HepG2 (cell line): Measurements from ENCODE around the gene LTA4H. TPM values are rescaled to one million over a fixed set of nuclear protein-coding genes. Genes with fewer than 3 reads are reported as not detected.
A peak's percentile ranks its signal among the peaks of the same experiment; 100 is the strongest.

Experiments used
- ATAC-seq: fragments of 200-7000 bp; cut with Tn5 transposase; 3 replicates; pipeline ENCODE4 v1.9.1; 2020; ENCODE audit warnings: mild to moderate bottlenecking, moderate library complexity
- BruUV-seq: library from RNA; stranded (reverse); fragments of 400-500 nt; replicated peaks from 2 replicates; lab custom pipeline; 2021; lab: Mats Ljungman, UMichigan
- CTCF ChIA-PET: fragments of 300-600 bp; formaldehyde crosslinking; extraction: SDS; loops from one replicate; lab custom pipeline; 2021; ENCODE audit warnings: low total read pairs, inconsistent platforms, low intra/inter-chr PET ratio; lab: Yijun Ruan, JAX
- POLR2A ChIA-PET: fragments of 350-600 bp; sonication (Branson Sonifier 250); formaldehyde crosslinking; loops from one replicate; lab custom pipeline; 2020; ENCODE audit warnings: antibody characterized with exemption, inconsistent platforms; lab: Yijun Ruan, JAX
- DNase-seq: peaks from one replicate; pipeline ENCODE4 v3.0.0-alpha.2; 2015; ENCODE audit warnings: low spot score
- FAIRE-seq: peaks from 3 replicates; lab custom pipeline; 2011; peaks lifted over from hg19 to GRCh38; lab: Jason Lieb, UNC
- H2AFZ ChIP-seq: one replicate; pipeline ENCODE4 v1.6.1; 2011; ENCODE audit warnings: low read length, inconsistent platforms
- H3K27ac ChIP-seq: fragments of 300-600 bp; 3 replicates; pipeline ENCODE4 v1.8.0; 2011; ENCODE audit warnings: mixed run types, mild to moderate bottlenecking, mixed read lengths, low read length, inconsistent platforms; ENCODE audit not compliant: insufficient read depth; ENCODE audit errors: extremely low read length
- H3K27me3 ChIP-seq, 2 experiments: fragments of 200-600 bp in 1 of 2; 2 replicates in 1 of 2; 3 replicates in 1 of 2; pipeline versions ENCODE4 v1.6.0 to v1.8.0; 2011; ENCODE audit warnings: low read length in 2 of 2, mild to moderate bottlenecking in 2 of 2, moderate library complexity in 2 of 2, inconsistent platforms in 1 of 2; ENCODE audit not compliant: insufficient read depth in 2 of 2, control insufficient read depth in 1 of 2
- H3K36me3 ChIP-seq, 2 experiments: fragments of 200-600 bp in 1 of 2; replicated peaks in 1 of 2; 2 replicates in 1 of 2; 3 replicates in 1 of 2; pipeline versions ENCODE4 v1.5.1 to v1.8.0; 2011; ENCODE audit warnings: low read length in 2 of 2, inconsistent platforms in 1 of 2; ENCODE audit not compliant: insufficient read depth in 2 of 2, control insufficient read depth in 1 of 2
- H3K4me1 ChIP-seq: 2 replicates; pipeline ENCODE4 v1.5.1; 2012; ENCODE audit warnings: low read length, inconsistent platforms; ENCODE audit not compliant: insufficient read depth
- H3K4me2 ChIP-seq: 2 replicates; pipeline ENCODE4 v1.6.0; 2011; ENCODE audit warnings: low read depth, low read length, inconsistent platforms
- H3K4me3 ChIP-seq, 3 experiments: fragments of 200-600 bp in 1 of 3; sonication (generic), shearing (Covaris generic) in 1 of 3; replicated peaks in 1 of 3; 2 replicates each; pipeline ENCODE4 v1.5.1; 2011 to 2016; ENCODE audit warnings: low read length in 3 of 3, inconsistent platforms in 2 of 3, low read depth in 2 of 3, mild to moderate bottlenecking in 2 of 3, control low read depth in 1 of 3, mixed read lengths in 1 of 3; ENCODE audit not compliant: insufficient read depth in 1 of 3
- H3K79me2 ChIP-seq: one replicate; pipeline ENCODE4 v1.6.1; 2011; ENCODE audit warnings: low read length, inconsistent platforms; ENCODE audit not compliant: insufficient read depth
- H3K9ac ChIP-seq: 2 replicates; pipeline ENCODE4 v1.6.0; 2011; ENCODE audit warnings: mild to moderate bottlenecking, low read depth, low read length, inconsistent platforms; ENCODE audit not compliant: insufficient read depth
- H3K9me3 ChIP-seq: 2 replicates; pipeline ENCODE4 v1.5.1; 2012; ENCODE audit warnings: mild to moderate bottlenecking, low read length
- H4K20me1 ChIP-seq: 2 replicates; pipeline ENCODE4 v1.6.0; 2011; ENCODE audit warnings: inconsistent platforms, mild to moderate bottlenecking, low read length, moderate library complexity; ENCODE audit not compliant: insufficient read depth
- AGO2 ChIP-seq: fragments of 200-400 bp; formaldehyde crosslinking; optimal IDR thresholded peaks from 2 replicates; pipeline ENCODE3; 2017; ENCODE audit warnings: mild to moderate bottlenecking, low read depth, low read length, moderate library complexity
- ARID5B ChIP-seq: IDR thresholded peaks from 2 replicates; pipeline ENCODE4 v1.4.0; 2020; ENCODE audit warnings: mild to moderate bottlenecking, missing genetic modification reagents
- CBX1 ChIP-seq: IDR thresholded peaks from one replicate; pipeline ENCODE4 v1.6.1; 2016; ENCODE audit warnings: antibody characterized with exemption, low read depth
- FOXC1 ChIP-seq: sonication (generic); formaldehyde crosslinking; IDR thresholded peaks from 2 replicates; pipeline ENCODE4 v1.8.0; 2022; ENCODE audit warnings: mild to moderate bottlenecking, missing genetic modification reagents, borderline replicate concordance
- FOXJ3 ChIP-seq: sonication (generic); formaldehyde crosslinking; IDR thresholded peaks from 2 replicates; pipeline ENCODE4 v1.4.0; 2020; ENCODE audit warnings: missing genetic modification reagents, mild to moderate bottlenecking, borderline replicate concordance
- FOXK1 ChIP-seq: sonication (generic); formaldehyde crosslinking; IDR thresholded peaks from 2 replicates; pipeline ENCODE4 v1.4.0; 2020; ENCODE audit warnings: low read depth, missing genetic modification reagents, borderline replicate concordance
- GFI1 ChIP-seq: sonication (generic); formaldehyde crosslinking; IDR thresholded peaks from 2 replicates; pipeline ENCODE4 v1.5.0; 2020; ENCODE audit warnings: missing genetic modification reagents, mild to moderate bottlenecking, borderline replicate concordance
- HCFC1 ChIP-seq: fragments of 150-350 bp; IDR thresholded peaks from 2 replicates; pipeline ENCODE4 v1.6.1; 2014; ENCODE audit warnings: low read depth, low read length
- MED8 ChIP-seq: sonication (generic); formaldehyde crosslinking; IDR thresholded peaks from 2 replicates; pipeline ENCODE4 v1.8.1; 2023; ENCODE audit warnings: mild to moderate bottlenecking, missing genetic modification reagents; ENCODE audit not compliant: insufficient replicate concordance
- ONECUT2 ChIP-seq: sonication (generic); formaldehyde crosslinking; IDR thresholded peaks from 2 replicates; pipeline ENCODE4 v1.4.0; 2020; ENCODE audit warnings: missing genetic modification reagents
- PHF8 ChIP-seq: sonication (generic); formaldehyde crosslinking; IDR thresholded peaks from 2 replicates; pipeline ENCODE4 v1.5.0; 2020; ENCODE audit warnings: missing genetic modification reagents
- RAD51 ChIP-seq: fragments of 450-650 bp; IDR thresholded peaks from 2 replicates; pipeline ENCODE4 v1.6.1; 2016; ENCODE audit warnings: borderline replicate concordance
- SKI ChIP-seq: fragments of 450-650 bp; IDR thresholded peaks from one replicate; pipeline ENCODE4 v1.6.1; 2018; ENCODE audit warnings: mild to moderate bottlenecking; ENCODE audit not compliant: partially characterized antibody
- SRSF9 ChIP-seq: fragments of 200-400 bp; formaldehyde crosslinking; IDR thresholded peaks from 2 replicates; pipeline ENCODE4 v1.6.1; 2018; ENCODE audit warnings: borderline replicate concordance, mild to moderate bottlenecking, low read depth, low read length; ENCODE audit not compliant: insufficient read depth, poor library complexity, severe bottlenecking
- ZBTB1 ChIP-seq: sonication (generic); formaldehyde crosslinking; IDR thresholded peaks from 2 replicates; pipeline ENCODE4 v1.4.0; 2020; ENCODE audit warnings: missing genetic modification reagents, borderline replicate concordance
- ZNF451 ChIP-seq: sonication (generic); formaldehyde crosslinking; IDR thresholded peaks from 2 replicates; pipeline ENCODE4 v1.5.0; 2020; ENCODE audit warnings: mild to moderate bottlenecking, missing genetic modification reagents
- ZNF674 ChIP-seq: sonication (generic); formaldehyde crosslinking; IDR thresholded peaks from 2 replicates; pipeline ENCODE4 v1.5.0; 2020; ENCODE audit warnings: low read depth, mild to moderate bottlenecking, missing genetic modification reagents
- ZNF775 ChIP-seq: sonication (generic); formaldehyde crosslinking; IDR thresholded peaks from 2 replicates; pipeline ENCODE4 v1.4.0; 2020; ENCODE audit warnings: missing genetic modification reagents, mild to moderate bottlenecking, moderate library complexity, borderline replicate concordance
- whole genome bisulfite sequencing: methylation state at CpG from one replicate; pipeline ENCODE4 v1.1.6; 2017; ENCODE audit warnings: low lambda C conversion rate; 5-methylcytosine and 5-hydroxymethylcytosine counted together
- in situ Hi-C: cut with HindIII; loops from 2 replicates; pipeline ENCODE4 v1.10.0; 2017; ENCODE audit warnings: low pct_unique_long_range_greater_than_20kb; ENCODE audit not compliant: extremely low pct_ligation_motif_present
- intact Hi-C: fragments of 100-400 bp; cut with micrococcal nuclease; formaldehyde crosslinking; loops from one replicate; pipeline ENCODE4 v1.10.0; 2022; ENCODE audit not compliant: unreplicated experiment
- polyA plus RNA-seq, 8 experiments: library from polyadenylated mRNA; depleted of rRNA in 3 of 8; stranded (reverse) in 7 of 8; unstranded in 1 of 8; fragments of >200 nt; fragmentation: Illumina TruSeq in 4 of 8; extraction: Trizol in 4 of 8; gene quantifications; 2 replicates each; pipeline versions ENCODE4 v1.2.1 to v1.2.3, GENCODE V29; 2011 to 2016; ENCODE audit warnings: low read depth in 4 of 8, missing spikeins in 1 of 8, mixed read lengths in 1 of 8; ENCODE audit not compliant: insufficient read depth in 1 of 8
- total RNA-seq, 5 experiments: library from RNA; depleted of rRNA; stranded (reverse); fragments of >200 nt; fragmentation: Illumina TruSeq; extraction: Trizol; gene quantifications; 2 replicates each; pipeline ENCODE4 v1.2.3, GENCODE V29; 2016; ENCODE audit warnings: low read depth in 1 of 5
- TF ChIP-seq, protein P1 (sequence below): sonication (generic); formaldehyde crosslinking; IDR thresholded peaks from 2 replicates; pipeline ENCODE4 v1.8.1; 2023; ENCODE audit warnings: missing genetic modification reagents, inconsistent platforms, borderline replicate concordance

LTA4H gene
- total and polyA plus RNA-seq, 2 of the 13 experiments (the other 11 are each of a cell fraction or from before 2014, with no cell fraction given): 87.5 to 90.4 TPM

DNA sequence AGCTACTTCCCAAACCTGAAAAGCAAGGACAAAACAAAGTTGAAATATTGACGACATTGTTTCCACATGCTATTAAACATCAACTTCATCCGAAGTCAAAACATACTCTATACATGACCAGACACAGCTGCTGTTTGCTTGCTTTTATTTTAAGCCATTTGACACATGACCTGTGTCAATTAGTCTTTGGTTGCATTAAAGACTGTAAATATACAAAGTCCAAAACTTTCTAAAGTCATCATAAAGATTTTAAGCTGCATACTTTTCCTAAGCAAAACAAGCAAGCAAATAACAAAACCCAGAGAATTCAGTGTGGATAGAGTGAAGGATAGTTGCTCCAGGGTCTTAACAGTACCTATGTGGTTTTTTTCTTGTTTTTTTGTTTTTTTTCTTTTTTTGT is 61.0 kb downstream of the LTA4H start:
- peak; percentile 86 for DNase-seq
- ATAC-seq: peak; percentile 82
- Histone ChIP-seq H3K79me2 (no peaks in the 10 kb centered on the region), H3K9ac (peak overlapping the region; percentile 47; the same call in 1 of the 2 replicates), H4K20me1 (no peaks in the 10 kb centered on the region), H3K4me3 (peak overlapping the region in 1 of 3 experiments; percentile 28; a peak in 2 of 6 replicates), H2AFZ (no peak overlapping the region), H3K9me3 (no peaks in the 10 kb centered on the region), H3K36me3 (no peaks in the 10 kb centered on the region), H3K27me3 (no peaks in the 10 kb centered on the region), H3K4me2 (peak overlapping the region; percentile 74), H3K27ac (peak overlapping the region; percentile 74), H3K4me1 (peaks cover 83% of the 10 kb centered on the region)
- WGBS: 6% methylated on average over 2 of the region's 2 CpGs
- FAIRE-seq: peak; percentile 77
- CTCF ChIA-PET: no interaction called here
- intact Hi-C loops: loop anchor here (1.0 kb wide), 1 partner anchor 8 kb away; no protein-coding TSS in a partner anchor
- in situ Hi-C loops: no loop called here
- POLR2A ChIA-PET: interaction anchor here (0.7 to 7.0 kb wide), 8 partner anchors 8 to 56 kb away, joined by 3 to 92 read pairs (median 6); partner anchors contain the start of genes AMDHD1, CCDC38 and HAL
- BruUV-seq: no TSS peak
- TF ChIP-seq ZNF451 (CRISPR knock-in tag): no peak
- TF ChIP-seq FOXJ3 (CRISPR knock-in tag): peak; percentile 97; the same call in 1 of the 2 replicates
- TF ChIP-seq HCFC1: no peak
- TF ChIP-seq FOXK1 (CRISPR knock-in tag): peak; percentile 96
- 0 out of 2 replicates have a peak, but pooled peaks have one; percentile 23 for TF ChIP-seq PHF8 (CRISPR knock-in tag)
- peak; percentile 98 for TF ChIP-seq ARID5B (CRISPR knock-in tag)
- TF ChIP-seq AGO2: no peak
- TF ChIP-seq FOXC1: no peak
- TF ChIP-seq ZBTB1 (CRISPR knock-in tag): no peak
- TF ChIP-seq SKI: peak; percentile 93
- TF ChIP-seq RAD51: no peak
- TF ChIP-seq ONECUT2 (CRISPR knock-in tag): peak; percentile 60; the same call in 1 of the 2 replicates
- TF ChIP-seq CBX1: no peak
- no peak for TF ChIP-seq ZNF674 (CRISPR knock-in tag)
- no peak for TF ChIP-seq SRSF9
- no peak for TF ChIP-seq MED8 (CRISPR knock-in tag)
- no peak for TF ChIP-seq ZNF775
- TF ChIP-seq GFI1 (CRISPR knock-in tag): peak; percentile 68; the same call in 1 of the 2 replicates
- TF ChIP-seq, protein P1, sequence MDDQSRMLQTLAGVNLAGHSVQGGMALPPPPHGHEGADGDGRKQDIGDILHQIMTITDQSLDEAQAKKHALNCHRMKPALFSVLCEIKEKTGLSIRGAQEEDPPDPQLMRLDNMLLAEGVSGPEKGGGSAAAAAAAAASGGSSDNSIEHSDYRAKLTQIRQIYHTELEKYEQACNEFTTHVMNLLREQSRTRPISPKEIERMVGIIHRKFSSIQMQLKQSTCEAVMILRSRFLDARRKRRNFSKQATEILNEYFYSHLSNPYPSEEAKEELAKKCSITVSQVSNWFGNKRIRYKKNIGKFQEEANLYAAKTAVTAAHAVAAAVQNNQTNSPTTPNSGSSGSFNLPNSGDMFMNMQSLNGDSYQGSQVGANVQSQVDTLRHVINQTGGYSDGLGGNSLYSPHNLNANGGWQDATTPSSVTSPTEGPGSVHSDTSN: no peak
